Measurements from ENCODE around the gene SUCLG2. TPM values are rescaled to one million over a fixed set of nuclear protein-coding genes. Genes with fewer than 3 reads are reported as not detected.

SUCLG2 gene
- total and polyA plus RNA-seq, 2 of the 4 experiments (the other 2 are of a cell fraction) = 26.8 to 34.6 TPM

DNA sequence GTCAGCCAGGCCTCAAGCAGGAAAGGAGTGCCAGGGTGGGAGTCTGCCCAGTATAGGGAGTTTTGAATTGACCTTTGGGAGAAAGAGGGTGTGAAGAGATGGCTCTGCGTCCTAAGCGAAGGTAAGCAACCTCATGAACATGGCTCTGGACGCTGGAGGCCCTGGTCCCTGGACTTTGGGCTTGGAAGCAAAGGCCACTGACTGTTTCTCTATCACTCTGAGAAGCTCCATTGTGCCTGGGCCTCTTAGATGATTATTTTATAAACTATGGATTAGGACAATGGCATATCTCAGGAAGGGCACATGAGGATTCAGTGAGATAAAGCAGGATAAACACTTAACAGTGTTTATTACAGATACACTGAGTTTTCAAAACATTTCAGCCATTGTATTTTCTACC is 59.0 kb downstream of the SUCLG2 start:
- H3K27ac ChIP-seq (ENCODE audit: insufficient read depth, low read length) = no peak overlapping the region
- no peaks in the 10 kb centered on the region for H3K9me3 ChIP-seq (ENCODE audit: control insufficient read depth, insufficient read depth, low read length)
- no peak for ATAC-seq (ENCODE audit: low read depth)
- no peak overlapping the region for H4K5ac ChIP-seq (ENCODE audit: low read depth, low read length)
- H2AK5ac ChIP-seq (ENCODE audit: low read depth, low read length) = no peak overlapping the region
- no peak overlapping the region for H3K14ac ChIP-seq (replicated peaks; ENCODE audit: low read depth, low read length)
- no peaks in the 10 kb centered on the region for H3K4me1 ChIP-seq (ENCODE audit: control insufficient read depth, insufficient read depth, low read length)
- no peak overlapping the region for H3K56ac ChIP-seq (ENCODE audit: extremely low read depth, insufficient read depth, low read length)
- no peak overlapping the region for H4K8ac ChIP-seq (ENCODE audit: low read depth in 2 of 2, low read length in 2 of 2)
- TF ChIP-seq FOS (IDR thresholded peaks at IDR 0.05; ENCODE audit: low read depth, low read length) (no peak), MAFK (IDR thresholded peaks at IDR 0.05; ENCODE audit: low read depth, low read length) (no peak), SMC3 (IDR thresholded peaks at IDR 0.05; ENCODE audit: low read depth, low read length) (no peak), CTCF (conservative IDR thresholded peaks at IDR 0.05; ENCODE audit: low read depth, low read length) (no peak), RFX5 (IDR thresholded peaks at IDR 0.05; ENCODE audit: low read depth, low read length) (no peak), POLR2A (IDR thresholded peaks at IDR 0.05; ENCODE audit: low read depth, low read length) (no peak), BHLHE40 (IDR thresholded peaks at IDR 0.05; ENCODE audit: low read depth, low read length) (no peak), CHD1 (IDR thresholded peaks at IDR 0.05; ENCODE audit: low read depth, low read length) (no peak), RCOR1 (IDR thresholded peaks at IDR 0.05; ENCODE audit: insufficient replicate concordance, low read length) (no peak), RAD21 (IDR thresholded peaks at IDR 0.05; ENCODE audit: low read length) (no peak), CEBPB (IDR thresholded peaks at IDR 0.05; ENCODE audit: low read depth, low read length) (no peak), NFE2L2 (IDR thresholded peaks at IDR 0.05; ENCODE audit: low read depth, low read length) (no peak), ELK1 (IDR thresholded peaks at IDR 0.05; ENCODE audit: borderline replicate concordance, low read depth, low read length) (no peak), MAZ (IDR thresholded peaks at IDR 0.05; ENCODE audit: borderline replicate concordance, low read depth, low read length) (no peak), MXI1 (IDR thresholded peaks at IDR 0.05; ENCODE audit: borderline replicate concordance, low read depth, low read length) (no peak)
- TF ChIP-seq, protein P1, sequence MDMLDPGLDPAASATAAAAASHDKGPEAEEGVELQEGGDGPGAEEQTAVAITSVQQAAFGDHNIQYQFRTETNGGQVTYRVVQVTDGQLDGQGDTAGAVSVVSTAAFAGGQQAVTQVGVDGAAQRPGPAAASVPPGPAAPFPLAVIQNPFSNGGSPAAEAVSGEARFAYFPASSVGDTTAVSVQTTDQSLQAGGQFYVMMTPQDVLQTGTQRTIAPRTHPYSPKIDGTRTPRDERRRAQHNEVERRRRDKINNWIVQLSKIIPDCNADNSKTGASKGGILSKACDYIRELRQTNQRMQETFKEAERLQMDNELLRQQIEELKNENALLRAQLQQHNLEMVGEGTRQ (IDR thresholded peaks at IDR 0.05; ENCODE audit: low read depth, low read length) = no peak
- H3K23ac ChIP-seq (ENCODE audit: low read depth, low read length) = no peak overlapping the region
- no peaks in the 10 kb centered on the region for H3K27me3 ChIP-seq (ENCODE audit: control insufficient read depth, insufficient read depth, low read length)
- no peak overlapping the region for H3K4me2 ChIP-seq (ENCODE audit: low read depth, low read length)
- no TSS peak for BruUV-seq (replicated peaks)
- no peak overlapping the region for H2BK20ac ChIP-seq (ENCODE audit: low read depth, low read length)
- H2AK9ac ChIP-seq (replicated peaks; ENCODE audit: low read depth, low read length, poor library complexity) = no peak overlapping the region
- H3K79me1 ChIP-seq (ENCODE audit: low read depth in 1 of 2, low read length in 2 of 2) = peaks cover 20 to 27% of the 10 kb centered on the region in 2 experiments
- in situ Hi-C loops (cut with MboI; ENCODE audit: low sequenced_read_pairs) (no loop called here), intact Hi-C loops (cut with micrococcal nuclease) (no loop called here), dilution Hi-C loops (cut with HindIII; ENCODE audit: low sequenced_read_pairs, unreplicated experiment) (no loop called here)
- H2BK15ac ChIP-seq (ENCODE audit: low read depth, low read length) = no peak overlapping the region
- H4K91ac ChIP-seq (ENCODE audit: insufficient read depth, low read depth, low read length) = no peak overlapping the region
- no peak overlapping the region for H3K4ac ChIP-seq (ENCODE audit: low read depth, low read length)
- H2BK120ac ChIP-seq (ENCODE audit: low read depth, low read length) = no peak overlapping the region
- ChIA-PET CTCF (no interaction called here), POLR2A (ENCODE audit: unreplicated experiment) (no interaction called here)
- DNase-seq = no peak
- peaks cover 2% of the 10 kb centered on the region; the same call in 1 of the 2 replicates for H3K9me1 ChIP-seq (ENCODE audit: insufficient read depth, low read length)
- no peak overlapping the region for H3K4me3 ChIP-seq (ENCODE audit: insufficient read depth, low read depth, low read length)
- no peak overlapping the region for H3K18ac ChIP-seq (ENCODE audit: low read depth, low read length)
- H3K9ac ChIP-seq (ENCODE audit: low read depth, low read length) = no peak overlapping the region
- H3K36me3 ChIP-seq (ENCODE audit: control insufficient read depth, insufficient read depth, low read length) = peaks cover 4% of the 10 kb centered on the region; the same call in 1 of the 2 replicates
- H2AFZ ChIP-seq (replicated peaks; ENCODE audit: low read length, poor library complexity) = no peak overlapping the region
- WGBS, 2 experiments (ENCODE audit: extremely low coverage in 2 of 2, insufficient read length in 1 of 2) = no CpG with 5 or more reads among the region's 3 CpGs
- H2BK5ac ChIP-seq (ENCODE audit: low read depth, low read length, poor library complexity, severe bottlenecking) = no peak overlapping the region
- H4K20me1 ChIP-seq (ENCODE audit: insufficient read depth, low read length) = peaks cover 3% of the 10 kb centered on the region; the same call in 1 of the 2 replicates

Measured in IMR-90 (cell line).